Measurements from ENCODE around the gene GAS7. TPM values are rescaled to one million over a fixed set of nuclear protein-coding genes. Genes with fewer than 3 reads are reported as not detected.
A peak's percentile ranks its signal among the peaks of the same experiment; 100 is the strongest.

GAS7 gene
- total RNA-seq, 3 donors from 2014 or later (not counting 1 experiment from before 2014, with no cell fraction given): 70.7 to 89.1 (median 84.8) TPM

- no peak overlapping the region for H3K4me3 Mint-ChIP-seq
- H3K36me3 Mint-ChIP-seq: no peaks in the 10 kb centered on the region
- H3K27me3 Mint-ChIP-seq (ENCODE audit: low read depth in 2 of 2): peaks cover 10 to 14% of the 10 kb centered on the region in 2 donors
- intact Hi-C loops (cut with micrococcal nuclease): no loop called here
- H3K4me1 ChIP-seq (ENCODE audit: control insufficient read depth, insufficient read depth, low read length): no peaks in the 10 kb centered on the region
- H3K27ac ChIP-seq (ENCODE audit: low read length): no peak overlapping the region
- H3K9me3 Mint-ChIP-seq: no peaks in the 10 kb centered on the region
- H3K27ac Mint-ChIP-seq: no peak overlapping the region
- no peak overlapping the region for H3K4me3 ChIP-seq (ENCODE audit: low read length)
- H3K4me1 Mint-ChIP-seq: peaks cover 0 to 6% of the 10 kb centered on the region in 2 donors
- WGBS (ENCODE audit: insufficient coverage): 37% methylated on average over 2 of the region's 2 CpGs
- H3K9me3 ChIP-seq (ENCODE audit: control insufficient read depth, insufficient read depth, low read length): no peaks in the 10 kb centered on the region
- no peaks in the 10 kb centered on the region for H3K36me3 ChIP-seq (ENCODE audit: control insufficient read depth, insufficient read depth, low read length)
- DNase-seq: no peak
- peak in 1 of 3 donors; percentile 43 for ATAC-seq
- H3K27me3 ChIP-seq (ENCODE audit: control insufficient read depth, insufficient read depth, low read length): no peaks in the 10 kb centered on the region
- TF ChIP-seq CTCF (IDR thresholded peaks at IDR 0.05): peak; percentile 29
Observed at GRCh38 chr17:9890124-9890523, 308.3 kb downstream of the GAS7 start.

GRCh38 chr17:9887508-9887907 is 310.9 kb downstream of the GAS7 start:
- H3K36me3 ChIP-seq (ENCODE audit: control insufficient read depth, insufficient read depth, low read length): no peaks in the 10 kb centered on the region
- Mint-ChIP-seq H3K4me1 (peaks cover 0 to 6% of the 10 kb centered on the region in 2 donors), H3K36me3 (peaks cover 10% of the 10 kb centered on the region), H3K27ac (no peak overlapping the region), H3K27me3 (ENCODE audit: low read depth in 2 of 2) (peaks cover 7 to 8% of the 10 kb centered on the region in 2 donors), H3K4me3 (no peak overlapping the region), H3K9me3 (peaks cover 0 to 7% of the 10 kb centered on the region in 2 donors)
- intact Hi-C loops (cut with micrococcal nuclease): no loop called here
- WGBS (ENCODE audit: insufficient coverage): 72% methylated on average over 8 of the region's 8 CpGs
- no peaks in the 10 kb centered on the region for H3K4me1 ChIP-seq (ENCODE audit: control insufficient read depth, insufficient read depth, low read length)
- no peak overlapping the region for H3K4me3 ChIP-seq (ENCODE audit: low read length)
- TF ChIP-seq CTCF (IDR thresholded peaks at IDR 0.05): no peak
- H3K9me3 ChIP-seq (ENCODE audit: control insufficient read depth, insufficient read depth, low read length): no peaks in the 10 kb centered on the region
- DNase-seq (no peak), ATAC-seq (no peak)
- no peaks in the 10 kb centered on the region for H3K27me3 ChIP-seq (ENCODE audit: control insufficient read depth, insufficient read depth, low read length)
- no peak overlapping the region for H3K27ac ChIP-seq (ENCODE audit: low read length)

- Mint-ChIP-seq H3K36me3 (peaks cover 16% of the 10 kb centered on the region), H3K9me3 (peaks cover 5 to 7% of the 10 kb centered on the region in 2 donors), H3K27me3 (ENCODE audit: low read depth in 2 of 2) (peaks cover 7 to 15% of the 10 kb centered on the region in 2 donors), H3K4me1 (peaks cover 0 to 6% of the 10 kb centered on the region in 2 donors), H3K27ac (no peak overlapping the region), H3K4me3 (no peak overlapping the region)
- ATAC-seq (no peak), DNase-seq (no peak)
- no peaks in the 10 kb centered on the region for H3K27me3 ChIP-seq (ENCODE audit: control insufficient read depth, insufficient read depth, low read length)
- intact Hi-C loops (cut with micrococcal nuclease): no loop called here
- no peaks in the 10 kb centered on the region for H3K4me1 ChIP-seq (ENCODE audit: control insufficient read depth, insufficient read depth, low read length)
- TF ChIP-seq CTCF (IDR thresholded peaks at IDR 0.05): no peak
- no peak overlapping the region for H3K27ac ChIP-seq (ENCODE audit: low read length)
- no peak overlapping the region for H3K4me3 ChIP-seq (ENCODE audit: low read length)
- no peaks in the 10 kb centered on the region for H3K9me3 ChIP-seq (ENCODE audit: control insufficient read depth, insufficient read depth, low read length)
- 95% methylated on average over 5 of the region's 5 CpGs for WGBS (ENCODE audit: insufficient coverage)
- no peaks in the 10 kb centered on the region for H3K36me3 ChIP-seq (ENCODE audit: control insufficient read depth, insufficient read depth, low read length)
Observed at GRCh38 chr17:9886141-9886930, 312.1 kb downstream of the GAS7 start.

GRCh38 chr17:9883451-9883850 is 315.0 kb downstream of the GAS7 start:
- H3K4me3 ChIP-seq (ENCODE audit: low read length): no peak overlapping the region
- H3K9me3 Mint-ChIP-seq: peaks cover 5 to 7% of the 10 kb centered on the region in 2 donors

More at GRCh38 chr17:9883451-9883850, 315.0 kb downstream of the GAS7 start:
- Histone ChIP-seq H3K4me1 (ENCODE audit: control insufficient read depth, insufficient read depth, low read length) (no peaks in the 10 kb centered on the region), H3K36me3 (ENCODE audit: control insufficient read depth, insufficient read depth, low read length) (no peaks in the 10 kb centered on the region), H3K27ac (ENCODE audit: low read length) (no peak overlapping the region), H3K27me3 (ENCODE audit: control insufficient read depth, insufficient read depth, low read length) (no peaks in the 10 kb centered on the region), H3K9me3 (ENCODE audit: control insufficient read depth, insufficient read depth, low read length) (no peaks in the 10 kb centered on the region)
- Mint-ChIP-seq H3K4me3 (no peak overlapping the region), H3K27me3 (ENCODE audit: low read depth in 2 of 2) (peaks cover 6 to 15% of the 10 kb centered on the region in 2 donors), H3K36me3 (peaks cover 16% of the 10 kb centered on the region), H3K27ac (no peak overlapping the region), H3K4me1 (no peaks in the 10 kb centered on the region)
- ATAC-seq (no peak), DNase-seq (no peak)
- no peak for TF ChIP-seq CTCF (IDR thresholded peaks at IDR 0.05)
- intact Hi-C loops (cut with micrococcal nuclease): no loop called here

All from natural killer cell (primary cell).